Natural killer cell (primary cell): ENCODE data around the gene GLIS1. TPM values are rescaled to one million over a fixed set of nuclear protein-coding genes. Genes with fewer than 3 reads are reported as not detected.

ENCODE experiments used
- ATAC-seq, 3 donors: fragments of 150-1000 bp in 2 of 3; fragments of 200-7000 bp in 1 of 3; cut with Tn5 transposase; 1 replicate in 1 of 3; 2 replicates in 2 of 3; pipeline ENCODE4 v1.10.0; 2021; ENCODE audit warnings: mild to moderate bottlenecking in 2 of 3, moderate library complexity in 2 of 3
- DNase-seq, 2 donors: peaks; one replicate each; pipeline versions ENCODE4 v3.0.0 to v3.0.0-alpha.2; 2013 to 2021; ENCODE audit warnings: mixed read lengths in 1 of 2
- H3K27ac ChIP-seq: one replicate; pipeline ENCODE4 v1.5.1; 2013; ENCODE audit warnings: mild to moderate bottlenecking, low read length
- H3K27me3 ChIP-seq: one replicate; pipeline ENCODE4 v1.6.1; 2013; ENCODE audit warnings: low read length; ENCODE audit not compliant: control insufficient read depth, insufficient read depth
- H3K36me3 ChIP-seq: one replicate; pipeline ENCODE4 v1.6.1; 2013; ENCODE audit warnings: low read length; ENCODE audit not compliant: control insufficient read depth, insufficient read depth
- H3K4me1 ChIP-seq: one replicate; pipeline ENCODE4 v1.6.1; 2013; ENCODE audit warnings: low read length; ENCODE audit not compliant: control insufficient read depth, insufficient read depth
- H3K4me3 ChIP-seq: one replicate; pipeline ENCODE4 v1.5.1; 2013; ENCODE audit warnings: low read length
- H3K9me3 ChIP-seq: one replicate; pipeline ENCODE4 v1.6.1; 2013; ENCODE audit warnings: low read length; ENCODE audit not compliant: control insufficient read depth, insufficient read depth
- H3K27ac Mint-ChIP-seq, 2 donors: one replicate each; pipeline ENCODE4 v1.8.0; 2022; ENCODE audit warnings: mild to moderate bottlenecking in 2 of 2, mixed read lengths in 2 of 2, moderate library complexity in 1 of 2
- H3K27me3 Mint-ChIP-seq, 2 donors: one replicate each; pipeline ENCODE4 v1.8.0; 2022; ENCODE audit warnings: low read depth in 2 of 2, mixed read lengths in 2 of 2
- H3K36me3 Mint-ChIP-seq: one replicate; pipeline ENCODE4 v1.8.0; 2022; ENCODE audit warnings: mixed read lengths
- H3K4me1 Mint-ChIP-seq, 2 donors: one replicate each; pipeline ENCODE4 v1.8.0; 2022; ENCODE audit warnings: mixed read lengths in 2 of 2
- H3K4me3 Mint-ChIP-seq: one replicate; pipeline ENCODE4 v1.8.0; 2022; ENCODE audit warnings: mild to moderate bottlenecking, moderate library complexity, mixed read lengths
- H3K9me3 Mint-ChIP-seq, 2 donors: one replicate each; pipeline ENCODE4 v1.8.0; 2022; ENCODE audit warnings: mixed read lengths in 2 of 2
- CTCF ChIP-seq: fragments of 200-600 bp; IDR thresholded peaks from one replicate; pipeline ENCODE4 v1.8.0; 2022; ENCODE audit warnings: antibody characterized with exemption
- WGBS: methylation state at CpG from one replicate; pipeline ENCODE4 v1.1.7; 2013; ENCODE audit warnings: missing lambda C conversion rate; ENCODE audit not compliant: insufficient coverage; 5-methylcytosine and 5-hydroxymethylcytosine counted together
- intact Hi-C: fragments of 100-400 bp; cut with micrococcal nuclease; formaldehyde crosslinking; loops from one replicate; pipeline ENCODE4 v1.14.2; 2022
- total RNA-seq, 4 donors: library from RNA; stranded (reverse); fragments of 120-200 nt in 1 of 4; gene quantifications; one replicate each; pipeline versions ENCODE4 v1.2.3 to v1.2.4, GENCODE V29; 2013 to 2022

Gene GLIS1
- total RNA-seq, 3 donors from 2014 or later (not counting 1 experiment from before 2014, with no cell fraction given) = not detected

GRCh38 chr1:53732409-53732808, 6.6 kb downstream of the GLIS1 start:
- 41% methylated on average over 2 of the region's 3 CpGs for WGBS
- H3K36me3 ChIP-seq = no peaks in the 10 kb centered on the region
- Mint-ChIP-seq H3K4me3 (no peak overlapping the region), H3K4me1 (no peaks in the 10 kb centered on the region), H3K27ac (no peak overlapping the region), H3K36me3 (no peaks in the 10 kb centered on the region), H3K9me3 (no peaks in the 10 kb centered on the region), H3K27me3 (peaks cover 34 to 50% of the 10 kb centered on the region in 2 donors)
- peaks cover 3% of the 10 kb centered on the region for H3K27me3 ChIP-seq
- intact Hi-C loops = no loop called here
- TF ChIP-seq CTCF = no peak
- H3K27ac ChIP-seq = no peak overlapping the region
- ATAC-seq = no peak
- no peak overlapping the region for H3K4me3 ChIP-seq
- no peaks in the 10 kb centered on the region for H3K4me1 ChIP-seq
- no peak for DNase-seq
- H3K9me3 ChIP-seq = no peaks in the 10 kb centered on the region

- intact Hi-C loops = no loop called here
- Histone ChIP-seq H3K4me1 (no peaks in the 10 kb centered on the region), H3K27me3 (peaks cover 3% of the 10 kb centered on the region), H3K27ac (no peak overlapping the region), H3K4me3 (no peak overlapping the region), H3K9me3 (no peaks in the 10 kb centered on the region), H3K36me3 (no peaks in the 10 kb centered on the region)
- no peaks in the 10 kb centered on the region for H3K4me1 Mint-ChIP-seq
- H3K4me3 Mint-ChIP-seq = no peak overlapping the region
- 96% methylated on average over 8 of the region's 8 CpGs for WGBS
- peaks cover 34 to 50% of the 10 kb centered on the region in 2 donors for H3K27me3 Mint-ChIP-seq
- H3K9me3 Mint-ChIP-seq = no peaks in the 10 kb centered on the region
- no peaks in the 10 kb centered on the region for H3K36me3 Mint-ChIP-seq
- DNase-seq = no peak
- ATAC-seq = no peak
- no peak overlapping the region for H3K27ac Mint-ChIP-seq
- no peak for TF ChIP-seq CTCF
These were observed 7.1 kb downstream of the GLIS1 start for GRCh38 chr1:53731779-53732305.

- no peaks in the 10 kb centered on the region for H3K4me1 ChIP-seq
- H3K36me3 Mint-ChIP-seq = no peaks in the 10 kb centered on the region
- ATAC-seq (no peak), DNase-seq (no peak)
- no peaks in the 10 kb centered on the region for H3K9me3 Mint-ChIP-seq
- intact Hi-C loops = no loop called here
- WGBS = 92% methylated on average over 10 of the region's 10 CpGs
- H3K27me3 Mint-ChIP-seq = peaks cover 29 to 43% of the 10 kb centered on the region in 2 donors
- H3K27me3 ChIP-seq = no peaks in the 10 kb centered on the region
- TF ChIP-seq CTCF = no peak
- no peak overlapping the region for H3K27ac Mint-ChIP-seq
- no peak overlapping the region for H3K27ac ChIP-seq
- H3K9me3 ChIP-seq = no peaks in the 10 kb centered on the region
- H3K4me3 Mint-ChIP-seq = no peak overlapping the region
- H3K36me3 ChIP-seq = no peaks in the 10 kb centered on the region
- no peaks in the 10 kb centered on the region for H3K4me1 Mint-ChIP-seq
- no peak overlapping the region for H3K4me3 ChIP-seq
These were observed 7.8 kb downstream of the GLIS1 start for GRCh38 chr1:53731043-53731600.
